HG02884 (cell line): ENCODE measurements around the gene UNC13B.
"Not testable (repeated sequence)": the region's sequence is repeated elsewhere in the genome, so short reads cannot be mapped to it uniquely, and the experiment has no call there.

ENCODE experiments used
- ATAC-seq: cut with Tn5 transposase; IDR thresholded peaks from one replicate; pipeline ENCODE4 v1.9.1; 2021; ENCODE audit warnings: mild to moderate bottlenecking, moderate library complexity; ENCODE audit not compliant: unreplicated experiment

The UNC13B gene

DNA sequence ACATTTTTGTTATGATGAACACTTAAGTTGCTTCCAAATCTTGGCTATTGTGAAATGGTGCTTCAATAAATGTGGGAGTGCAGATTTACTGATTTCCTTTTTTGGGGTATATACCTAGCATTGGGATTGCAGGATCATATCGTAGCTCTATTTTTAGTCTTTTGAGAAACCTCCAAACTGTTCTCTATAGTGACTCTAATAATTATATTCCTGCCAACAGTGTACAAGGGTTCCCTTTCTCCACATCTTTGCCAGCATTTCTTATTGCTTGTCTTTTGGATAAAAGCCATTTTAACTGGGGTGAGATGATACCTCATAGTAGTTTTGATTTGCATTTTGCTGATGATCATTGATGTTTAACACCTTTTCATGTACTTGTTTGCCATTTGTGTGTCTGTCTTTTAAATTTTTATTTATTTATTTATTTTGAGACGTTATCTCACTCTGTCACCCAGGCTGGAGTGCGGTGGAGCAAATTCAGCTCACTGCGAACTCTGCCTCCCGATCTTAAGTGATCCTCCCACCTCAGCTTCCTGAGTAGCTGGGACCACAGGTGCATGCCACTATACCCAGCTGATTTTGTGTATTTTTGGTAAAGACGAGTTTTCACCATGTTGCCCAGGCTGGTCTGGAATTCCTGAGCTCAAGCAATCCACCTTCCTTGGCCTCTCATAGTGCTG lies 59.0 kb downstream of the UNC13B start:
- no peak for ATAC-seq

DNA sequence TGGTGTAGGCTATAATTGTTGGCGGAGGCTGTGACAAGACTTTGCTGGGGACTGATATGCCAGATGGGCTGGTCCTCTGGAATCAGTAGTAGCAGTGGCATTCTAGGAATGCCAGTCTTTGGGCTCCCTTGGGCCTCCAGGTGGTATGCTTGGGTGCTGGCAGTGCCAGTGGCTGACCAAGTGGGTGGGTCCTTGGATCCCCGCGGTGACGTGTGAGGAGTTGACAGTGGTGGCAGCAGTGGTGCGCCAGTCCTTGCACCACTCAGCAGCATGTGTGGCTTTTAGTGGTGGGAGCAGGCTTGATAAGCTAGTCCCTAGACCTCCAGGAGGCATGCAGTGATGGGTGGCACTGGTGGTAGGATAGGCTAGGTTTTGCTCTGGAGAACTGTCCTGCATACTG lies 63.9 kb downstream of the UNC13B start:
- no peak for ATAC-seq

DNA sequence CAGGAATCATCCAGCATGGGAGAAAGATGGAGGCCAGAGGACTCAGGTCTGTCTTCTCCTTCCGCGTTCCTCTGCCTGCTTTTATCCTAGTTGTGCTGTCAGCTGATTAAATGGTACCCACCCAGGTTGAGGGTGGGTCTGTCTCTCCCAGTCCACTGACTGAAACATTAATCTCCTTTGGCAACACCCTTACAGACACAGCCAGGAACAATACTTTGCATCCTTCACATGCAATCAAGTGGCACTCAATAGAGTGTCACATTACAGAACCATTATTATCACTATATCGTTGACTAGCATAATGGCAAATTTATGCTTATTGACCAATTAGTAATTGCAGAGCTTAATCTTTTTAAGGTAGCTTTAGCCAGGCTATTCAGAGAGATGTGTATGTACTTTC lies 64.8 kb downstream of the UNC13B start:
- no peak for ATAC-seq

DNA sequence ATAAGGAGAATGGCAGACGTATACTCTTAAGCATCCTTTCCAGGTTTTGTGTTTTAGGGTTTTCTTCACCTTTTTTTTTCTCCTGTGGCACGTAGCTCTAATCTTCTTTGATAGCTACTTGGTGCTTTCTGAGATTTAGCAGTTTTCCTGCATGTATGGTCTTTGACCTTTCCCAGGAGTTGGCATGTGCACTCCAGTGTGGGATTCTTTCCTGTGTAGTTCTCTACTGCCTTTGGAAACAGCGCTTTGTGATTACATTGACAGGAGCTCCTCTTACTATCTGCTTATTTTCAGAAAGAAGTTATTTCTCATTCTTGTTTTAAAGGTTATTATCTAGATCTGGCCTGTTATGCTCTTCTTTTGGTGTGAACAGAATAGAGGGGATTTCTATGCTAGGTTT lies 65.5 kb downstream of the UNC13B start:
- ATAC-seq: no peak

DNA sequence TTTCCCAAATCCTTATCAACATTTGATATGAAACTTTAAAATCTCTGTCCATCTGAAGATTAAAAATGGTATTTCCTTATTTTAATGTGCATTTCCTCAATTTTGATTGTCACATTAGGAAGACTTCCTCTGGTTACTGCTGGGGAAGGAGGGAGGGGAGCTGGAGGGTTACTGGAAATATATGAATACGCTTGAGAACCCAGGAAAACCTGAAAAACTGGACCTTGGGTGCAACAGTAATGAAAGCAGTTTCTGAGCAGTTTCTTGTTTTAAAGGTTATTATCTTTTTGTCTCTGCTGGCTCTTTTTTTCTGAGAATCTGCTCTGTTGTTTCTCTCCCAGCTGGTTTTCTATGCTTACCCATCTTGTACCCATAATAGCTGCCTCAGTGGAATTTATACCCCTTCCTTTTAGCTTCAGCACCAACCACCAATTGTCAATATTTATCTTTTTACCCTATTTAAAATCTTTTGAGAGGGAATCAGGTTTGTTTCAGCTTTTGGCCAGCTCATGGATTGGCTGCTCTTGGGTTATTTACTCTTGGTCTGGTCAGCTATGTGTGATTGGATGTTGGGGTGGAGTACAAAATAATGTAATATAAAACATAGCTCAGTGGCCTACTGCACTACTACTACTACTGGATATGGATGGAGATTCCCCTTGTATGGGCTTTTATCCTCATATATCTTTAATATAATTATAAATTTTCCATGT lies 67.4 kb downstream of the UNC13B start:
- ATAC-seq: no peak

DNA sequence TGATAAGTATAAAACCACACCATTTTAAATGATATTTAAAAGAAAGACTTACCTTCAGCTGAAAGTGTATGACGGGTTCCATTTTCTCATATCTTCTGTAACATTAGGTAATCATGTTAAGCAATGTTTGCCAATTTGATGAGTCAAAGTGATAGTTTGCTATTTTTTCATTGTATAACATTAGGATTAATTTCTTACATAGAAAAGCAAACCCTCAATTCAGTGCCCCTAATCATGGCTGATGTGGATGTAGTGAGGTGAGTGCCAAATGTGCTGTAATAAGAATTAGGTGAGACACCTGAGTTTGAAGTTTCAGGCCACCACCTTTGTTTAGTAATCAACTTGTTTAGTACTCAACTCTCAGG lies 68.0 kb downstream of the UNC13B start:
- no peak for ATAC-seq

DNA sequence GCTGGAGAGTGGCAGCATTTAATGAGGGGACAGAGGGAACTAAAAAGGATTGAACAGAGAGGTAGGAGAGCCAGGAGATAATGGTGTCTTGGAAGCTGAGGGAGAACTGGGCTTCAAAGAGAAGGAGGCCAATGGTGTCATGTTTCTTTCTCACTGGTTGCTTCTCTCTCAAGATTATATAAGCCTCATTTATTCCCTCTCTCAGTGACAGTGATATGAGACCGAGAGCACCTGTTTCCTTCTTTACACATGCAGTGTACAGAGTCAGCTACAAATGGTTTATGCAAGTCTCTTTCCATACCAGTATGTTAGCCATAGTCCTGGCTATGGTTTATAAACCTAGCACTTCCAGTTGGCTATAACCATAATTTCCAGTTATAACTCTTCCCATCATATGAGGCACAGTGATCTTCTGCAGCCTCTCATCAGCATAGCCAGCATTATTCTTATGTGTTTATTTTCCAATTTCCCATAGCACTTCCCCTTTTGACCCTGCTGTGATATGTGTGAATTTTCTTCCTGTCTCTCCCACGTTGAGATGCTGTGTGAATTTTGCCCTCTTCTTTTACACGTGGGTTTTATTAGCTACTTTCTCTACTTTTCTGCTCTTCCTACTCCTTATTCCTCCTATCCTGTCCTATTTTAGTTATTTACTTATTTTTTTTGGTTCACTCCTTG lies 71.2 kb downstream of the UNC13B start:
- no peak for ATAC-seq

DNA sequence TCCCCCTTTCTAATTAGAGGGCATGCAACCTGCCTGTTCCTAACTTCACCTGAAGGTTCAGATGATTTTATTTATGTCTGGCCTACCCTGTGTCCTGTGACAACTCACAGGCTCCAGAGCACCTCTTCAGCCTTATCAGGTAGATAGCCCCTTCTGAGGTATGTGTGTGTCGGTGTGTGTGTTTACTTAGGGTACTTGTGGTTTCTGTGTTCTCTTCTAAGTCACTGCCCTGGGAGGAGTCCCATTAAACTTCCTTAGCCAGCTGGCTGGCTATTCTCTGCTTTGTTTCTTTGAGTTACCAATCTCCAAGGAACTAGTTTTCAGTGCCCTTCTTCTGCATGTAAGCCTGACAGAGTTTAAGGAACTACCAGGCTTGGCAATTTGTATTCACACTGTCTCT lies 74.9 kb downstream of the UNC13B start:
- ATAC-seq: no peak

DNA sequence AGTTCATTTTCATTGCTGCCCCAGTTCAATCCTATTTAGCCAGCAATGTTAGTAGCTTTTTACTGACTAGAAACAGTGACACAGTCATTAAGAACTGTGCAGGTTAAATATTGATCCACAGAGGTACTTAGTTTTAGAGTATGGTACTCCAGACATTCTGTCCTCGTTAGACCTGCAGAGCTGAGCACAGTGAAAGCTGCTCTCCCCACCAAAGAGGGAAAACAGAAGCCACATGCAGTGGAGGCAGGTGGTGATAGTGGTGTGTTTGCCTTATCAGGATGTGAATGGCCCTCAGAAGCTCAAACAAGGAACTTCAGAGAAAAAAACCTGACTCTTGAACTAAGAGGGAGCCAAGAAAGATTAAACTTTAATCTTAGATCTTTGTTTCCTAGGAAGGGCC lies 75.5 kb downstream of the UNC13B start:
- ATAC-seq: no peak

DNA sequence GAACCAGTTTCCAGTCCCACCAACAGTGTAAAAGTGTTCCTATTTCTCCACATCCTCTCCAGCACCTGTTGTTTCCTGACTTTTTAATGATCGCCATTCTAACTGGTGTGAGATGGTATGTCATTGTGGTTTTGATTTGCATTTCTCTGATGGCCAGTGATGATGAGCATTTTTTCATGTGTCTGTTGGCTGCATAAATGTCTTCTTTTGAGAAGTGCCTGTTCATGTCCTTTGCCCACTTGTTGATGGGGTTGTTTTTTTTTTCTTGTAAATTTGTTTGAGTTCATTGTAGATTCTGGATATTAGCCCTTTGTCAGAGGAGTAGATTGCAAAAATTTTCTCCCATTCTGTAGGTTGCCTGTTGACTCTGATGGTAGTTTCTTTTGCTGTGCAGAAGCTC lies 84.1 kb downstream of the UNC13B start:
- not testable (repeated sequence) for ATAC-seq

DNA sequence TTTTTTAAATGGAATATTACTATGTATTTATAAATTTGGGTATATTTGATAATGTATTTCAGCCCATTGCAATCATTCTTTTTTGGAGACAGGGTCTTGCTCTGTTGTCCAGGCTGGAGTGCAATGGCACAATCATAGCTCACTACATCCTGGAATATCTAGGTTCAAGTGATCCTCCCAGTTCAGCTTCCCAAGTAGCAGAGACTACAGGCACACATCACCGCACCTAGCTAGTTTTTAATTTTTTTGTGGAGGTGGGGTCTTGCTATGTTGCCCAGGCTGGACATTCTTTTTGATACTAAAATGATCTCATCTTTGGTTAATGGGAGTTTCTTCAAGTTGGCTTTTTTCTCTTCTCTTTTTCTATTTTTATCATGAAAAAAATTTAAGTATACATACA lies 91.3 kb downstream of the UNC13B start:
- no peak for ATAC-seq

DNA sequence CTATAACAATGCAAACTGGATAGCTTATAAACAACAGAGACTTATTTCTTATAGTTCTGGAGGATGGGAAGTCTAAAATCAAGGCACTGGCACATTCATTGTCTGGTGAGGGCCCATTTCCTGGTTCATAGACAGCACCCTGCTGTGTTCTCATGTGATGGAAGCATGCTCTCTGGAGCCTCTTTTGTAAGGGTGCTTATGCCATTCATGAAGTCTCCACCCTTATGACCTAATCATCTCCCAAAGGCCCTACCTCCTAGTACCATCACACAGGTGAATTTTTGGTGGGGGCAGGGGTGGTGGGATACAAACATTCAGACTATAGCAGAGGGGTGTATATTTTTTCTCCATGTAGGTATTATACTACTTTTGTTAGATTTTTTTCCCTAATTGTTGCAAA lies 92.4 kb downstream of the UNC13B start:
- ATAC-seq: no peak

DNA sequence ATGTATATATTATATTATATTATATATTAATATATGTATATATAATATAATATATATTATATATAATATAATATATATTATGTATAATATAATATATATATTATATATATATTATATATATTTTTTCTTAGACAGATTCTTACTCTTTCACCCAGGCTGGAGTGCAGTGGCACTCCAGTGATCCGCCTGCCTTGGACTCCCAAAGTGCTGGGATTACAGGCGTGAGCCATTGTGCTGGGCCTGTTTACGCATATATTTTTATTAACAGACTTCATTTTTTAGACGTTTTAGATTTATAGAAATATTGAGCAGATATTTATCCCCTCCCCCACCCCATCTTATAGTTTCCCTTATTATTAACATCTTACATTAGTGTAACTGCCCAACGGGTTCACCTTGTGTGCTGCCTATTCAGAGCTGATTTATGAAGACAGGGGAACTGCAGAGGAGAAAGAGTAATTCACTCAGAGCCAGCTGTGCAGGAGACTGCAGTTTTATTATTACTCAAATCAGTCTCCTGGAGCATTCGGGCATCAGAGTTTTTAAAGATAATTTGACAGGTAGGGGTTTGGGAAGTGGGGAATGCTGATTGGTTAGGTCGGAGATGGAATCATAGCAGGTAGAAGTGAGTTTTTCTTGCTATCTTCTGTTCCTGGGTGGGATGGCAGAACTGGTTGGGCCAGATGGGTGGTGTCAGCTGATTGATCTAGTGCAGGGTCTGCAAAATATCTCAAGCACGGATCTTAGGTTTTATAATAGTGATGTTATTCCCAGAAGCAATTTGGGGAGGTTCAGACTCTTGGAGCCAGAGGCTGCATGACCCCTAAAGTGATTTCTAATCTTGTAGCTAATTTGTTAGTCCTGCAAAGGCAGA lies 93.4 kb downstream of the UNC13B start:
- ATAC-seq: no peak

DNA sequence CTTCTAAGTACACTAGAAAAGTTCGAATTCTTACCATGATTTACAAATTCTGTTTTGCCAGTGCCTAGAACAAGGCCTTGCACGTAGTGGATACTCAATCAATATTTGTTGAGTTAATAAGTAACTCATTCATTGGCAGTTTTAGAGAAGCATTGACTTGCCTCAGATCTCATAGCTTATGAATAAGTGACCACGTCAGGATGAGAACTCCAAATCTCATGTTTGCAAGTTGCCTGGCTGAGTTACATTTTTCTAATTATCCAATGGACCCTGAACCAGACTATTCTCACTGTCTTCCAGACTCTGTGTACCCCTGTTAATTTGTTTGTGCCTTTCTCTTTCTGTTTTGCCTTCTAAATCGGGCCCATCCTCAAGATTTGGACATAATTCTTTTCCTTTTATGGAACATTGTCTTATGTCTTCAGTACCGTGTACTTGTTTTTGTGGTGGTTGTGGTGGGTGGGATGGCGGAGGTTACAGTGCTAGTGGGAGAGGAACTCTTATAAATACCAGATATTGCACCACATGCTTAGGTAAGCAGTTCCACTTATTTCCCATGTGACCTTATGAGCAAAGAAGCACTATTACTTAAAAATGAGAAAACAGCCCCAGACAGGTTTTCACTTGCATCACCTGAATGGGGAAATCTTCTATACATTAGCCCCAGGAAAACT lies 96.3 kb downstream of the UNC13B start:
- ATAC-seq: no peak

DNA sequence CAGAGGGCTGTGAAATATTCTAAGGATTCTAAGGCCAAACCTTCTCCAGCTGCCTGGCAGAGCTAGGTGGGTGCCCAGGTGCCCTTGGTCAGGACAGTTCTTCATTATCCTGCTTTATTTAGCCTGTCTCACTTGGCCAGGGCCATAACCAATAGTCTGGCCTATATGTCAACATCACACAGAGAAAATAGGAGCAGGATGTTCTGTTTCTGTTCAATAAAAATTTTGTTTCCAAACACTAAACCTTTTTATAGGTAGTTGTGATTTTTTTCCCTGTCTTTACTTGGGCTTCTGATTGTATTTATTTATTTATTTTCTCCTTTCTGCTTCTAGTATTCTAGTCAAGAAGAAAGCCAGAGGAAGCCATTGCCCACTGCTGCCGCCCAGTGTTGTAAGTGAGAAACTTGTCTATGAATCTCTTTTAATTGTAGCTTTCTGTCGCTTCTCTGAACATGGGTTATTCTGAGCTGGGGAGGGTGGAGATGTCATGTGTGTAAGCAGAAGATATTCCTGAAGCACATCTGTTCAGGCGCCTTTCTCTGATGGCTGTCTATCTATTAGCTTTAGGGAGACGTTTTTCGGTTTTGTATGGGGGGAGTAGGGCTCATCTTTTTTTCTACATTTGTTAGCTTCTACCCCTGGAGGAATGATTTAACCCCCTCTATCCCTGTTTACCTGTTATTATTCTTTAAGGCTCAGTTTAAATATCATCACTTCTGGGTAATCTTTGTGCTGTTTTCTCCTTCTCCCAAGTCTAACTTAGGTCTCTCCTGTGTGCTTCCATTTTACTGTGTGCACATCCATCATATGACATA lies 97.1 kb downstream of the UNC13B start:
- ATAC-seq: no peak

DNA sequence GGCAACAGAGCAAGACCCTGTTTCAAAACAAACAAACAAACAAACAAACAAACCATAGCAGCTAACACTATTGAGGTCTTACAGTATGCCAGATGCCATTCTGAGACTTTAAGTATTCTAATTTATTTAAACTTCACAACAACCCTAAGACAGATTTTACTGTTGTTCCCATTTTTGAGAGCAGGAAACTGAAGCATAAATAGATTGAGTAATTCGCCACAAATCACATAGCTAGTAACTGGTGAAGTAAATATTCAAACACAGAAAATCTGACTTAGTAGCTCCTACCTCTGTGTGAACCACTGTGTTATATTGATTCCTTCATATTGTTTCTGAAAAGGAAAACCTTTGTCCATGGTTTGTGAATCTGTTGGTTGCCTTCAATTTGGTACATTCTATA lies 98.4 kb downstream of the UNC13B start:
- ATAC-seq: no peak

DNA sequence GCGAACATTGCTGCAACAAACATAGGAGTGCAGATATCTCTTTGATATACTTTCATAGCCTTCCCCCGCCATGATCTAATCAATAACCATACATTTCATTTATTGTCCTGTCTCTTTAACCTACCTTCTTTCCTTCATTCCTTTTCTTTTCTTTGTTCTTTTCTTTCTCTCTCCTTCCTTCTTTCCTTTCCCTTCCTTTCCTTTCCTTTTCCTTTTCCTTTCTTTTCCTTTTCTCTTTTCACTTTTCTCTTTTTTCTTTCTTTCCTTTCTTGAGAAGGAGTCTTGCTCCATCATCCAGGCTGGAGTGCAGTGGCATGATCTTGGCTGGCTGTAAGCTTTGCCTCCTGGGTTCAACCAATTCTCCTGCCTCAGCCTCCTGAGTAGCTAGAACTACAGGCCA lies 100.3 kb downstream of the UNC13B start:
- no peak for ATAC-seq

DNA sequence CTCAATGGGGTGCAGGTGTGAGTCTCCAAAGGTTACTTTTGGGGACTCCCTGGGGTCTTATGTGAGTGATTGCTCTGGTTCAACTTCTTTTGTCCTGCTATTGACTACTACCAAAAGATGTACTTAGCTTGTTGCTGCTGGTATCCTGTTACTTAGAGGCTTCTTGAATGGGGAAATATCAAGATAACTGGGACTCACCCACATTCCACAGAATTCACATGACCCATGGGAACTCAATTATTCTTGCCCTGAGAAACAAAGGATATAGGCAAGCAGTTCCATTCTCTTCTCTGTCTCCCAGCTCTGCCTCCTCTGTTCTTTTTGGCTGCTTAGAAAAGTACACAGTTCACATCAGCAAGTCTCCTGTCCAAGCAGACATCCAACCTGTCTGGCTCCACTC lies 105.9 kb downstream of the UNC13B start:
- ATAC-seq: no peak

DNA sequence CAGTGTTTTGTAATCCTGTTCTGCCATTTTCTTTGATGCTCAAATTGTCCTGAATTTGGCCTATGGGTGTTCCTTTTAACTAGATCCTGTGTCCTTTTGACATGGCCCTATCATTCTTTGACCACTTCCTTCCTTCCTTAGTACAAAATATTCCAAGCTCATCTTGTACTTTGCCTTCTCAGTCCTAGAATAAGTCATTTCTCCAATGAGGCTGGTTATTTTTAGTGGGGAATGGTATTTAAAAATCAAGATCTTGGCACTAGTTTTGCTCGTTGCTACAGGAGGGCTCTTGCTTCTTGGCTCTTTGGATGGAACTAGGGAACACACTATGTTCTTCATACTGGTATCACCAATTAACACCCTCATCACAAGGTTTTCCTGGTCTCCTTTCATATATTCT lies 108.1 kb downstream of the UNC13B start:
- no peak for ATAC-seq

DNA sequence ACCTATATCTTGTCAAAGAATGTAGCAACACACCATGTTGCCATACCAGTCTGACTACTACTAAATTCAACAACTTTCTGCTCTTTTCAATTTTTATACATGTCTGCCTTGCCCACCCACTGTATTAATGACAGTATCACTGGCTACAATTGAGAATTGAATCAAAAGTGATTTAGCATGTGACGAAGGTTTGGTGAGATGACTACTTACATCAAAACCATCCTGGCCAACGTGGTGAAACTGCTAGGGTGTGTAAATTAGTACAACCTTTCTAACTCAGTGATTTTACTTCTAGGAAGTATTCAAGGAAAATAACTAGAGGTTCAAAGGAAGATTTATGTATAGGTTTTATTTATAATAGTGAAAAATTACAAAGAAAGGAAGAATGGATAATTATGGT lies 109.8 kb downstream of the UNC13B start:
- no peak for ATAC-seq
